HG03342 (cell line): ENCODE data around the gene GOLT1B.
"Not testable (repeated sequence)": the region's sequence is repeated elsewhere in the genome, so short reads cannot be mapped to it uniquely, and the experiment has no call there.

Experiments
- ATAC-seq: cut with Tn5 transposase; IDR thresholded peaks from one replicate; pipeline ENCODE4 v1.9.1; 2021; ENCODE audit warnings: mild to moderate bottlenecking, moderate library complexity; ENCODE audit not compliant: unreplicated experiment

GOLT1B gene

GRCh38 chr12:21501258-21502163, at the start of gene GOLT1B, which contains the start of gene RECQL:
GOLT1B (plus strand) TSS chr12:21501789; CDS start chr12:21501924, 135 bp downstream.
RECQL (minus strand) TSS chr12:21501635; CDS start chr12:21499570, 2,065 bp downstream.
- peak; percentile 98 for ATAC-seq

GRCh38 chr12:21453312-21453852, 48.2 kb upstream of the GOLT1B start:
- no peak for ATAC-seq

GRCh38 chr12:21456291-21456780, 45.3 kb upstream of the GOLT1B start:
- ATAC-seq, result no peak

GRCh38 chr12:21459474-21459873, 42.1 kb upstream of the GOLT1B start:
- no peak for ATAC-seq

- ATAC-seq, result not testable (repeated sequence)
These were observed 34.3 kb upstream of the GOLT1B start for GRCh38 chr12:21467334-21467733.

GRCh38 chr12:21471294-21471693, 30.3 kb upstream of the GOLT1B start:
- no peak for ATAC-seq

- no peak for ATAC-seq
These were observed 29.3 kb upstream of the GOLT1B start for GRCh38 chr12:21472197-21472823.

- ATAC-seq, result no peak
These were observed 26.0 kb upstream of the GOLT1B start for GRCh38 chr12:21475552-21475951.

- no peak for ATAC-seq
These were observed 24.6 kb upstream of the GOLT1B start for GRCh38 chr12:21476949-21477348.

GRCh38 chr12:21478756-21479455, 22.7 kb upstream of the GOLT1B start:
- ATAC-seq, result no peak

- ATAC-seq, result no peak
These were observed 18.1 kb upstream of the GOLT1B start for GRCh38 chr12:21483531-21483930.

- ATAC-seq, result no peak
These were observed 15.6 kb upstream of the GOLT1B start for GRCh38 chr12:21485998-21486397.

- no peak for ATAC-seq
These were observed 1.8 kb upstream of the GOLT1B start for GRCh38 chr12:21499765-21500164.

GRCh38 chr12:21500786-21501257, 767 bp upstream of the GOLT1B start:
- no peak for ATAC-seq

GRCh38 chr12:21502164-21502496, 541 bp downstream of the GOLT1B start:
- ATAC-seq, result no peak

- no peak for ATAC-seq
These were observed 1.3 kb downstream of the GOLT1B start for GRCh38 chr12:21502872-21503271.

GRCh38 chr12:21505888-21506287, 4.3 kb downstream of the GOLT1B start:
- ATAC-seq, result no peak

- ATAC-seq, result no peak
These were observed 6.3 kb downstream of the GOLT1B start for GRCh38 chr12:21507849-21508248.

GRCh38 chr12:21509768-21510167, 8.2 kb downstream of the GOLT1B start:
- peak; percentile 91 for ATAC-seq

GRCh38 chr12:21516281-21516680, 14.7 kb downstream of the GOLT1B start:
- no peak for ATAC-seq

- ATAC-seq, result no peak
These were observed 16.9 kb downstream of the GOLT1B start for GRCh38 chr12:21518451-21518850.
